Retina (tissue), 1 donor: ENCODE data around the gene GLG1.
"Not testable (repeated sequence)": the region's sequence is repeated elsewhere in the genome, so short reads cannot be mapped to it uniquely, and the experiment has no call there.

ENCODE experiments used
- DNase-seq: peaks from one replicate; pipeline ENCODE4 v3.0.0-alpha.2; 2016

The GLG1 gene

GRCh38 chr16:74404148-74404933, 202.6 kb downstream of the GLG1 start:
- DNase-seq, result not testable (repeated sequence)

- not testable (repeated sequence) for DNase-seq
These were observed 206.7 kb downstream of the GLG1 start for GRCh38 chr16:74400238-74400637.

GRCh38 chr16:74398212-74398895, 208.6 kb downstream of the GLG1 start:
- DNase-seq, result peak; percentile 24
